Peyer's patch (tissue), 4 donors: ENCODE data around the gene RNF213. TPM values are rescaled to one million over a fixed set of nuclear protein-coding genes. Genes with fewer than 3 reads are reported as not detected.

ENCODE experiments used
- DNase-seq, 3 donors: peaks; one replicate each; pipeline ENCODE4 v3.0.0-alpha.2; 2017 to 2019
- H3K27ac ChIP-seq, 4 donors: fragments of 200-600 bp; sonication (generic); one replicate each; pipeline ENCODE4 v1.5.1; 2016 to 2019
- H3K27me3 ChIP-seq, 2 donors: fragments of 200-600 bp; sonication (generic); one replicate each; pipeline ENCODE4 v1.5.1; 2019
- H3K36me3 ChIP-seq, 3 donors: fragments of 200-600 bp; sonication (generic); one replicate each; pipeline ENCODE4 v1.5.1; 2016 to 2019
- H3K4me1 ChIP-seq, 4 donors: fragments of 200-600 bp; sonication (generic); one replicate each; pipeline ENCODE4 v1.5.1; 2016 to 2019
- H3K4me3 ChIP-seq, 4 donors: fragments of 200-600 bp; sonication (generic); 1 replicate in 3 of 4; 2 replicates in 1 of 4; pipeline ENCODE4 v1.5.1; 2016 to 2019; ENCODE audit warnings: mild to moderate bottlenecking in 1 of 4
- H3K9me3 ChIP-seq, 4 donors: fragments of 200-600 bp; sonication (generic); one replicate each; pipeline ENCODE4 v1.5.1; 2016 to 2019; ENCODE audit warnings: mild to moderate bottlenecking in 1 of 4
- POLR2A ChIP-seq, 2 donors: fragments of 450-650 bp; IDR thresholded peaks; one replicate each; pipeline ENCODE4 v1.5.1; 2017; ENCODE audit warnings: antibody characterized with exemption in 2 of 2, mild to moderate bottlenecking in 2 of 2, moderate library complexity in 2 of 2
- total RNA-seq, 4 donors: library from RNA; depleted of rRNA; stranded (reverse); fragments of >200 nt; gene quantifications; one replicate each; pipeline ENCODE4 v1.1.0, GENCODE V29; 2016
- TF ChIP-seq, protein P1 (sequence below), 6 experiments: fragments of 450-650 bp in 4 of 6; fragments of 200-600 bp in 2 of 6; sonication (generic) in 1 of 6; IDR thresholded peaks; one replicate each; pipeline ENCODE4 v1.5.1; 2017 to 2019; ENCODE audit warnings: antibody characterized with exemption in 6 of 6, mild to moderate bottlenecking in 3 of 6, moderate library complexity in 1 of 6

RNF213 gene
- total RNA-seq, 4 donors from 2014 or later: 187 to 404 (median 293) TPM

DNA sequence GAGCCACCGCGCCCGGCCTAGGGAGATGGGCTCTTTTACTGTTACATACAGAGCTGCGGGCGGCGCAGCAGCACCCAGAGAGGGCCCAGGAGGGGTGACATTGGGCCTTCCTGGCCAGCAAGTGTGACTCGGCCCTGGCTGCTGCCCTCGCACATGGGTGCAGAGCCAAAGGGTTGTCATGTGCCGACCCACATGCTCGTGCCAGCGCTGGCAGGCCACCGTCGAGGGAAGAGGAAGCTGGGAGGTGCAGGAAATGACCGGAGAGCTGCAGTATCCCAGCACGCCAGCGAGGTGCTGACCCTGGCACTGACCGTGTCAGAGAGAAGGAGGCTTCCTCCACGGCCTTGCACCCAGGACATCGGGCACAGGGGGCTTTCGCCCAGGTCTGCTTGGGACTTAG lies 162.3 kb downstream of the RNF213 start:
- Histone ChIP-seq H3K36me3 (peaks cover 0 to 5% (median 0%) of the 10 kb centered on the region in 3 donors), H3K4me1 (peaks cover 0 to 10% (median 0%) of the 10 kb centered on the region in 4 donors), H3K27me3 (no peaks in the 10 kb centered on the region), H3K9me3 (no peaks in the 10 kb centered on the region), H3K27ac (no peak overlapping the region), H3K4me3 (no peak overlapping the region)
- TF ChIP-seq, protein P1, sequence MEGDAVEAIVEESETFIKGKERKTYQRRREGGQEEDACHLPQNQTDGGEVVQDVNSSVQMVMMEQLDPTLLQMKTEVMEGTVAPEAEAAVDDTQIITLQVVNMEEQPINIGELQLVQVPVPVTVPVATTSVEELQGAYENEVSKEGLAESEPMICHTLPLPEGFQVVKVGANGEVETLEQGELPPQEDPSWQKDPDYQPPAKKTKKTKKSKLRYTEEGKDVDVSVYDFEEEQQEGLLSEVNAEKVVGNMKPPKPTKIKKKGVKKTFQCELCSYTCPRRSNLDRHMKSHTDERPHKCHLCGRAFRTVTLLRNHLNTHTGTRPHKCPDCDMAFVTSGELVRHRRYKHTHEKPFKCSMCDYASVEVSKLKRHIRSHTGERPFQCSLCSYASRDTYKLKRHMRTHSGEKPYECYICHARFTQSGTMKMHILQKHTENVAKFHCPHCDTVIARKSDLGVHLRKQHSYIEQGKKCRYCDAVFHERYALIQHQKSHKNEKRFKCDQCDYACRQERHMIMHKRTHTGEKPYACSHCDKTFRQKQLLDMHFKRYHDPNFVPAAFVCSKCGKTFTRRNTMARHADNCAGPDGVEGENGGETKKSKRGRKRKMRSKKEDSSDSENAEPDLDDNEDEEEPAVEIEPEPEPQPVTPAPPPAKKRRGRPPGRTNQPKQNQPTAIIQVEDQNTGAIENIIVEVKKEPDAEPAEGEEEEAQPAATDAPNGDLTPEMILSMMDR (IDR thresholded peaks at IDR 0.05): no peak
- TF ChIP-seq POLR2A (IDR thresholded peaks at IDR 0.05): no peak
- DNase-seq: no peak

GRCh38 chr17:80423536-80424225 lies 163.0 kb downstream of the RNF213 start:
- no peak overlapping the region for H3K27ac ChIP-seq
- no peak overlapping the region for H3K4me3 ChIP-seq
- no peaks in the 10 kb centered on the region for H3K27me3 ChIP-seq
- H3K36me3 ChIP-seq: peaks cover 0 to 4% (median 0%) of the 10 kb centered on the region in 3 donors
- peaks cover 0 to 10% (median 0%) of the 10 kb centered on the region in 4 donors for H3K4me1 ChIP-seq
- peak in 1 of 3 donors; percentile 29 for DNase-seq
- no peaks in the 10 kb centered on the region for H3K9me3 ChIP-seq
- no peak for TF ChIP-seq POLR2A (IDR thresholded peaks at IDR 0.05)

DNA sequence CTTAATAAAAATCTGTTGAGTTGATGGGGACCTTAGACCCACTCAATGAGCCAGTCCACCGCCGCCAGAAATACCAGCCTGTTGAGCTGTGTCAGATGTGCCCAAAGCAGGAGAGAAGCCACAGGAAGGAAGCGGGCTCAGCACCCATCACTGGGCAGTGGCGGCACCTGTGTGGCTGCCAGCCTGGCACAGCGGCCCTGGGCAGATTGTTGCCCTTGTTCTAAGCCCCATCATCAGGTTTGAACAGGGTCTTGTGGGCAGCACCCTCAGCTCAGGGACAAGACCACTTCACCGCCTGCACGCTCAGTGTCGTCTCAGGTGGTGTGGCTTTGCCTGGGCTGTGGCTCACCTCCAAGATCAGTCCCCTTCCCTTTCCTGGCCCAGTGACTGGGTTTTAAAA lies 163.6 kb downstream of the RNF213 start:
- TF ChIP-seq, protein P1 (IDR thresholded peaks at IDR 0.05): no peak
- TF ChIP-seq POLR2A (IDR thresholded peaks at IDR 0.05): no peak
- Histone ChIP-seq H3K27me3 (no peaks in the 10 kb centered on the region), H3K4me1 (peaks cover 0 to 10% (median 0%) of the 10 kb centered on the region in 4 donors), H3K36me3 (peaks cover 0 to 4% (median 0%) of the 10 kb centered on the region in 3 donors), H3K4me3 (no peak overlapping the region), H3K27ac (no peak overlapping the region), H3K9me3 (no peaks in the 10 kb centered on the region)
- peak in 1 of 3 donors; percentile 37 for DNase-seq

DNA sequence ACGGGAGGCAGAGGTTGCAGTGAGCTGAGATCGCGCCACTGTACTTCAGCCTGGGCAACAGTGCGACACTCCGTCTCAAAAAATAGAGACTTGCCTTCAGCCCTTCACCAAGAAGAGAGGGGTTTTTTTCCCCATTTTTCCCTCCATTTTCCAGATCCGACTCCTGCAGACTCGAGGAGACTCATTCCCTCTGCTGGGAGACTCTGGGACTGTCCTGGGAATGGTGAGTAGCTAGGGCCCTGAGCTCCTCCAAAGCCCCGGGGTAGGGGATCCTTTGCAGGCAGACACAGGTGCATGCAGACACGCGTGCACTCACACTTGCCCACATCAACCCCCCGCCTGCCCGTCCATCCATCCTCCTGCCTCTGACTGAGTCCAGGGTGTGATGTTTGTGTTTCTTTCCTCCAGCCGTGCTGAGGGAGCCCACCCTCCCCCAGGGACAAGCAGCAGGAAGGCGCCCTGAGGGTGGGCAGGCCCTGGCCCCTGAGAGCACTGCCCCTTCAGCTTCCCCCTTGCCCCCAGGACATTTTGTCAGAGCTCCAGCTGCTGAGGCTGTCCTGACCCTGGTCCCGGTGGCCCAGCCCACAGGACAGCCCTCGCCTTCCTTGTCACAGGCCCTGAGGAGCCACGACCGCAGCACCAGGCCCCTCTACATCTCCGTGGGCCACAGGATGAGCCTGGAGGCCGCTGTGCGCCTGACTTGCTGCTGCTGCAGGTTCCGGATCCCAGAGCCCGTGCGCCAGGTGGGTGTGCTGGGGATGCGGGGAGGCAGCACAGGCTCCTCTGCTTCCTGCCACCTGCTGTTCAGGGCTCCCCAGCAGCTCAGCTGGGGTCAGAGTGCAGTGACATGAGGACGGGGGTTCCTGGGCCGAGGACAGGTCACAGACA lies 164.5 kb downstream of the RNF213 start:
- no peak for TF ChIP-seq POLR2A (IDR thresholded peaks at IDR 0.05)
- TF ChIP-seq, protein P1 (IDR thresholded peaks at IDR 0.05): no peak
- Histone ChIP-seq H3K4me1 (peaks cover 0 to 10% (median 0%) of the 10 kb centered on the region in 4 donors), H3K9me3 (no peaks in the 10 kb centered on the region), H3K27me3 (no peaks in the 10 kb centered on the region), H3K36me3 (peaks cover 0 to 1% (median 0%) of the 10 kb centered on the region in 3 donors), H3K27ac (no peak overlapping the region), H3K4me3 (no peak overlapping the region)
- DNase-seq: peak in 1 of 3 donors; percentile 45

DNA sequence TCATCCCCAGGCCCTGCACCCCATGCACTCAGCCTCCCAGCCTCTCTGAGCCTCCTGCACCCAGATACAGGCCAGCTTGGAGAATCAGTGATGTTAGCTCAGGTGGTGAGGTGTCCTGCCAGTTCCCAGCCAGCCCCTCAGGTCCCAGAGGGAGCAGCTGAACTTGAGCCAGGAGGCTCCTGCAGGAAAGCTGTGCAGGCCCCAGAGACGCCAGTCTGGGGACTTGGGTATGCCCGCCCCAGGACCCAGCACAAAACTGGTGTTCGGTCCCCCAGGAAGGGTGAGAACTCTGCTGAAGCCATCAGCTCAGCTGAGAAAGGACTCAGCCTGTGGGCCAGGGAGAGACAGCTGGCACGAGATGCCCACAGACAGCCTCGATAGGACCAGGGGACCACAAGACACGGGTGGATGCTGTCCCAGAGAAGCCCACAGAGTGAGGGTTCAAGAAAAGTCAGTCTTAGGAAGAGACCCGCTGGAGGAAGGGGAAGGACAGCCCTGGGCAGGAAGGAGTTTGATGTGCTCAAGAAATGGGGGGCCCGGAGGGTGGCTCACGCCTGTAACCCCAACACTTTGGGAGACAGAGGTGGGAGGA lies 165.3 kb downstream of the RNF213 start:
- Histone ChIP-seq H3K4me3 (no peak overlapping the region), H3K27ac (no peak overlapping the region), H3K27me3 (no peaks in the 10 kb centered on the region), H3K36me3 (no peaks in the 10 kb centered on the region), H3K4me1 (peaks cover 0 to 10% (median 0%) of the 10 kb centered on the region in 4 donors), H3K9me3 (no peaks in the 10 kb centered on the region)
- DNase-seq: peak in 1 of 3 donors; percentile 28
- no peak for TF ChIP-seq POLR2A (IDR thresholded peaks at IDR 0.05)
- TF ChIP-seq, protein P1 (IDR thresholded peaks at IDR 0.05): no peak
